ENCODE data around the gene MLYCD. TPM values are rescaled to one million over a fixed set of nuclear protein-coding genes. Genes with fewer than 3 reads are reported as not detected.

The MLYCD gene
- 1 to 10 TPM; 3.3 to 3.8 TPM for total RNA-seq

GRCh38 chr16:83898463-83899271 lies at the start of gene MLYCD:
TSS of gene MLYCD (plus strand) at chr16:83899115. CDS start at chr16:83899145, 30 bp downstream.
- Mint-ChIP-seq H3K27me3 (peaks cover 3% of the 10 kb centered on the region), H3K27ac (peak within 1 kb of the TSS; percentile 83), H3K4me3 (peak within 1 kb of the TSS; percentile 96), H3K9me3 (ENCODE audit: low read depth) (no peaks in the 10 kb centered on the region), H3K36me3 (ENCODE audit: low read depth) (no peaks in the 10 kb centered on the region), H3K4me1 (peaks cover 28% of the 10 kb centered on the region)
- POLR2A ChIA-PET, result interaction anchor here (1.0 kb wide), 1 partner anchor 16 kb away, joined by 3 read pairs; no protein-coding TSS in a partner anchor
- DNase-seq (peak; percentile 82), ATAC-seq (peak; percentile 95)
- intact Hi-C loops (cut with DNase I, micrococcal nuclease), result loop anchor here (1.0 to 5.0 kb wide), 9 partner anchors 55 to 289 kb away; partner anchors contain the start of genes HSBP1 (in 2 of the 2), DNAAF1 (in 1 of the 2), HSDL1 (in 1 of the 2) and MBTPS1 (in 1 of the 2)
- CTCF ChIA-PET, result interaction anchor here (1.0 to 2.3 kb wide), 3 partner anchors 12 to 74 kb away, joined by 3 to 10 read pairs (median 4); no protein-coding TSS in a partner anchor

- no peak overlapping the region for H3K4me3 Mint-ChIP-seq
- intact Hi-C loops (cut with DNase I, micrococcal nuclease), result no loop called here
- DNase-seq, result no peak
- CTCF ChIA-PET, result interaction anchor here (0.9 to 1.0 kb wide), 2 partner anchors 16 to 23 kb away, joined by 3 read pairs; no protein-coding TSS in a partner anchor
- no peak for ATAC-seq
- POLR2A ChIA-PET, result no interaction called here
- no peaks in the 10 kb centered on the region for H3K4me1 Mint-ChIP-seq
- no peaks in the 10 kb centered on the region for H3K27me3 Mint-ChIP-seq
- no peaks in the 10 kb centered on the region for H3K36me3 Mint-ChIP-seq (ENCODE audit: low read depth)
- no peaks in the 10 kb centered on the region for H3K9me3 Mint-ChIP-seq (ENCODE audit: low read depth)
- H3K27ac Mint-ChIP-seq, result no peak overlapping the region
Observed at GRCh38 chr16:83849421-83849820, 49.5 kb upstream of the MLYCD start.

GRCh38 chr16:83850947-83851346 lies 48.0 kb upstream of the MLYCD start:
- H3K4me1 Mint-ChIP-seq, result no peaks in the 10 kb centered on the region
- intact Hi-C loops (cut with DNase I, micrococcal nuclease), result no loop called here
- no peaks in the 10 kb centered on the region for H3K36me3 Mint-ChIP-seq (ENCODE audit: low read depth)
- ChIA-PET POLR2A (no interaction called here), CTCF (interaction anchor here (0.6 kb wide), 1 partner anchor 68 kb away, joined by 3 read pairs; no protein-coding TSS in a partner anchor)
- ATAC-seq (no peak), DNase-seq (no peak)
- H3K27ac Mint-ChIP-seq, result no peak overlapping the region
- no peaks in the 10 kb centered on the region for H3K27me3 Mint-ChIP-seq
- H3K4me3 Mint-ChIP-seq, result no peak overlapping the region
- no peaks in the 10 kb centered on the region for H3K9me3 Mint-ChIP-seq (ENCODE audit: low read depth)

GRCh38 chr16:83851473-83851872 lies 47.4 kb upstream of the MLYCD start:
- ChIA-PET CTCF (interaction anchor here (0.6 kb wide), 1 partner anchor 69 kb away, joined by 3 read pairs; no protein-coding TSS in a partner anchor), POLR2A (no interaction called here)
- ATAC-seq, result no peak
- DNase-seq, result no peak
- H3K4me1 Mint-ChIP-seq, result no peaks in the 10 kb centered on the region
- intact Hi-C loops (cut with DNase I, micrococcal nuclease), result no loop called here
- no peak overlapping the region for H3K27ac Mint-ChIP-seq
- H3K36me3 Mint-ChIP-seq (ENCODE audit: low read depth), result no peaks in the 10 kb centered on the region
- H3K9me3 Mint-ChIP-seq (ENCODE audit: low read depth), result no peaks in the 10 kb centered on the region
- H3K27me3 Mint-ChIP-seq, result no peaks in the 10 kb centered on the region
- H3K4me3 Mint-ChIP-seq, result no peak overlapping the region

DNA sequence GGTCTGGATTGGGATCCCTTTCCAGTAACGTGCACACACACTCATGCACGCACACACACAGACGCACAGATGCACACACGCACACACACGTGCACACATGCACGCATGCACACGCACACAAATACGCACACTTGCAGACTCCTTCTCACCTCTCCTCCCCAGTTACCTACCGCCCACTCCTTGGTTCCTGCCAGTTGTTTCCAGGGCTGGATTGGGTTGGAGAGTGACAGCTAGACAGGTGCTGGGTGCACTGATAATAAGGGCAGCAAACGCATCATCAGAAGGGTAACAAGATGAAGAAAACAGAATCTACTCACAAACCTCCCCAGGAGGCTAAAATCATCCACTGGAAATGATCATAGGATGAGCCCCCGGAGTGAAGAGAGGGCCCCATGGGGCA lies 46.1 kb upstream of the MLYCD start:
- no peaks in the 10 kb centered on the region for H3K9me3 Mint-ChIP-seq (ENCODE audit: low read depth)
- H3K27me3 Mint-ChIP-seq, result no peaks in the 10 kb centered on the region
- no peaks in the 10 kb centered on the region for H3K4me1 Mint-ChIP-seq
- intact Hi-C loops (cut with DNase I, micrococcal nuclease), result no loop called here
- H3K36me3 Mint-ChIP-seq (ENCODE audit: low read depth), result no peaks in the 10 kb centered on the region
- POLR2A ChIA-PET, result no interaction called here
- H3K27ac Mint-ChIP-seq, result no peak overlapping the region
- DNase-seq (no peak), ATAC-seq (no peak)
- CTCF ChIA-PET, result no interaction called here
- no peak overlapping the region for H3K4me3 Mint-ChIP-seq

DNA sequence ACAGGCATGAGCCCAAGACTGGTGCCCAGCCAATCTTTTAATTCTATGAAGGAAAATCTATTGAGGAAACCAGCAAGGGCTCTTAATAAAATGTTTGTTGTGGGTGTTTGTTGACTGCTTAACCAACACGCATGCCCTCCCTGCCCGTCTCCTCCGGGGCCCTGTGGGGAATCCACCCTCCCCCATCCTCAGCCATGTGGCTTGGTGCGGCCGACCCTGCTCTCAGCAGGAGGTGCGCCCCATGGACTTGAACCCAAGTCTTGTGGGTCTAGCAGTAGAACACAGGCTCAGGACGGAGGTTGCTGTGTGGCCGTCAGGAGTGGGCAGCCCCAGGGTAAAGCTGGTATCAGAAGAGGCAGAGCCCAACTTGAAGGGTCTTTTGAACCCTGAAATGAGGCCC lies 45.1 kb upstream of the MLYCD start:
- intact Hi-C loops (cut with DNase I, micrococcal nuclease), result no loop called here
- no peaks in the 10 kb centered on the region for H3K9me3 Mint-ChIP-seq (ENCODE audit: low read depth)
- POLR2A ChIA-PET, result no interaction called here

GRCh38 chr16:83854420-83854819 lies 44.5 kb upstream of the MLYCD start:
- no peak overlapping the region for H3K4me3 Mint-ChIP-seq
- no peaks in the 10 kb centered on the region for H3K4me1 Mint-ChIP-seq
- ChIA-PET POLR2A (no interaction called here), CTCF (no interaction called here)
- no peak for DNase-seq
- H3K27ac Mint-ChIP-seq, result no peak overlapping the region
- H3K9me3 Mint-ChIP-seq (ENCODE audit: low read depth), result no peaks in the 10 kb centered on the region
- no peak for ATAC-seq
- H3K27me3 Mint-ChIP-seq, result no peaks in the 10 kb centered on the region
- intact Hi-C loops (cut with DNase I, micrococcal nuclease), result no loop called here
- no peaks in the 10 kb centered on the region for H3K36me3 Mint-ChIP-seq (ENCODE audit: low read depth)

More for the DNA sequence above, 45.1 kb upstream of the MLYCD start:
- Mint-ChIP-seq H3K4me1 (no peaks in the 10 kb centered on the region), H3K27ac (no peak overlapping the region), H3K4me3 (no peak overlapping the region), H3K27me3 (no peaks in the 10 kb centered on the region), H3K36me3 (ENCODE audit: low read depth) (no peaks in the 10 kb centered on the region)
- CTCF ChIA-PET, result no interaction called here
- no peak for DNase-seq
- ATAC-seq, result no peak

DNA sequence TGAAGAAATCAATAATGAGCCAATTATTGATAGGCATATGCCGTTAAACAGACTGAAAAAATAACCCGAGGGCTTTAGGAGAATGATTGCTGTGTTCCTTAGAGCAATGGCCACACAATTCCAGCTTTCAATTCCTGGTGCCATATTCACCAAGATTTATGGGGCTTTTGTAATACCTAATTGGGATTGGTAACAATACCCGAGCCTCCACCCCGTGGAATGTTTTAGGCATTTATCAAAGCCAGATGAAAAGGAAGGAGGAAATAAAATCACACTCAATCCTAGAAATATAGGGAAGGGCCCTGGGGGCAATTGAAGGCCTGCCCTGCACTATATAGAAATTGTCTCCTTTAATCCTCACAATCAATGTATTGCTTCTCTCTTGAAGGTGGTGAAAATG lies 42.1 kb upstream of the MLYCD start:
- H3K27ac Mint-ChIP-seq, result no peak overlapping the region
- POLR2A ChIA-PET, result no interaction called here
- H3K4me3 Mint-ChIP-seq, result no peak overlapping the region
- no peaks in the 10 kb centered on the region for H3K9me3 Mint-ChIP-seq (ENCODE audit: low read depth)
- H3K4me1 Mint-ChIP-seq, result no peaks in the 10 kb centered on the region
- ATAC-seq (no peak), DNase-seq (no peak)
- CTCF ChIA-PET, result no interaction called here
- intact Hi-C loops (cut with DNase I, micrococcal nuclease), result no loop called here
- no peaks in the 10 kb centered on the region for H3K36me3 Mint-ChIP-seq (ENCODE audit: low read depth)
- no peaks in the 10 kb centered on the region for H3K27me3 Mint-ChIP-seq

GRCh38 chr16:83859265-83859664 lies 39.6 kb upstream of the MLYCD start:
- Mint-ChIP-seq H3K4me1 (no peaks in the 10 kb centered on the region), H3K9me3 (ENCODE audit: low read depth) (peaks cover 2% of the 10 kb centered on the region), H3K36me3 (ENCODE audit: low read depth) (no peaks in the 10 kb centered on the region), H3K4me3 (no peak overlapping the region), H3K27me3 (no peaks in the 10 kb centered on the region), H3K27ac (no peak overlapping the region)
- ATAC-seq (no peak), DNase-seq (no peak)
- intact Hi-C loops (cut with DNase I, micrococcal nuclease), result no loop called here
- ChIA-PET CTCF (no interaction called here), POLR2A (no interaction called here)

- Mint-ChIP-seq H3K27ac (no peak overlapping the region), H3K4me3 (no peak overlapping the region)
Observed at GRCh38 chr16:83862661-83863060, 36.3 kb upstream of the MLYCD start.

GRCh38 chr16:83863682-83864081 lies 35.2 kb upstream of the MLYCD start:
- Mint-ChIP-seq H3K4me3 (no peak overlapping the region), H3K9me3 (ENCODE audit: low read depth) (peaks cover 2% of the 10 kb centered on the region), H3K27me3 (peaks cover 14% of the 10 kb centered on the region), H3K27ac (no peak overlapping the region), H3K4me1 (no peaks in the 10 kb centered on the region), H3K36me3 (ENCODE audit: low read depth) (no peaks in the 10 kb centered on the region)
- ChIA-PET CTCF (interaction anchor here (0.7 kb wide), 1 partner anchor 64 kb away, joined by 3 read pairs; no protein-coding TSS in a partner anchor), POLR2A (no interaction called here)
- intact Hi-C loops (cut with DNase I, micrococcal nuclease), result no loop called here
- ATAC-seq, result no peak
- DNase-seq, result no peak

More at GRCh38 chr16:83862661-83863060, 36.3 kb upstream of the MLYCD start:
- peaks cover 7% of the 10 kb centered on the region for H3K27me3 Mint-ChIP-seq
- H3K4me1 Mint-ChIP-seq, result no peaks in the 10 kb centered on the region
- POLR2A ChIA-PET, result no interaction called here
- intact Hi-C loops (cut with DNase I, micrococcal nuclease), result no loop called here
- no peak for DNase-seq
- ATAC-seq, result no peak
- H3K36me3 Mint-ChIP-seq (ENCODE audit: low read depth), result no peaks in the 10 kb centered on the region
- CTCF ChIA-PET, result interaction anchor here (0.7 kb wide), 1 partner anchor 65 kb away, joined by 3 read pairs; no protein-coding TSS in a partner anchor
- peaks cover 2% of the 10 kb centered on the region for H3K9me3 Mint-ChIP-seq (ENCODE audit: low read depth)

DNA sequence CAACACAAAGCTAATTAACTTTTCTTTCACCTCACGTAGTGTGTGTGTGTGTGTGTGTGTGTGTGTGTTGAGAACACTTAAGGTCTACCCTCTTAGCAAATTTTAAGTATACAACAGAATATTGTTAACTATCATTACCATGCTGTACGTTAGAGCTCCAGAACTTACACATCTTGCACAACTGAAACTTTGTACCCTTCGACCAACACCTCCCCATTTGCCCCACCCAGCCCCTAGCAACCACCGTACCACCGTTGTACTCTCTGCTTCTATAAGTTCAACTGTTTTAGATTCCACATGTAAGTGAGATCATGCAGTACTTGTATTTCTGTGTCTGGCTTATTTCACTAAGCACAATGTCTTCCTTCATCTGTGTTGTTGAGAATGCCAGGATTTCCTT lies 28.1 kb upstream of the MLYCD start:
- peaks cover 36% of the 10 kb centered on the region for H3K27me3 Mint-ChIP-seq
- CTCF ChIA-PET, result no interaction called here
- DNase-seq (no peak), ATAC-seq (no peak)
- intact Hi-C loops (cut with DNase I, micrococcal nuclease), result no loop called here
- no peak overlapping the region for H3K4me3 Mint-ChIP-seq
- no peaks in the 10 kb centered on the region for H3K4me1 Mint-ChIP-seq
- H3K27ac Mint-ChIP-seq, result no peak overlapping the region
- no peaks in the 10 kb centered on the region for H3K36me3 Mint-ChIP-seq (ENCODE audit: low read depth)
- POLR2A ChIA-PET, result no interaction called here
- no peaks in the 10 kb centered on the region for H3K9me3 Mint-ChIP-seq (ENCODE audit: low read depth)
